ENCODE data around the gene KLRF2. TPM values are rescaled to one million over a fixed set of nuclear protein-coding genes. Genes with fewer than 3 reads are reported as not detected.

The KLRF2 gene
- total RNA-seq, 4 donors from 2014 or later, result not detected

- no peak for TF ChIP-seq CTCF (IDR thresholded peaks at IDR 0.05)
- ATAC-seq (ENCODE audit: low FRiP score) (no peak), DNase-seq (ENCODE audit: low spot score) (no peak)
Measured at GRCh38 chr12:9856894-9857293, 24.4 kb upstream of the KLRF2 start.

GRCh38 chr12:9858135-9858534, 23.2 kb upstream of the KLRF2 start:
- ATAC-seq (ENCODE audit: low FRiP score) (no peak), DNase-seq (ENCODE audit: low spot score) (no peak)
- TF ChIP-seq CTCF (IDR thresholded peaks at IDR 0.05), result no peak

GRCh38 chr12:9864913-9865675, 16.2 kb upstream of the KLRF2 start:
- no peak for TF ChIP-seq CTCF (IDR thresholded peaks at IDR 0.05)
- DNase-seq (ENCODE audit: low spot score) (no peak), ATAC-seq (ENCODE audit: low FRiP score) (no peak)

GRCh38 chr12:9866860-9867269, 14.4 kb upstream of the KLRF2 start:
- ATAC-seq (ENCODE audit: low FRiP score), result no peak
- DNase-seq (ENCODE audit: low spot score), result no peak
- TF ChIP-seq CTCF (IDR thresholded peaks at IDR 0.05), result no peak

- DNase-seq (ENCODE audit: low spot score) (no peak), ATAC-seq (ENCODE audit: low FRiP score) (no peak)
Measured at GRCh38 chr12:9867531-9867930, 13.8 kb upstream of the KLRF2 start.

GRCh38 chr12:9868311-9868801, 12.9 kb upstream of the KLRF2 start:
- DNase-seq (ENCODE audit: low spot score) (no peak), ATAC-seq (ENCODE audit: low FRiP score) (no peak)
- TF ChIP-seq CTCF (IDR thresholded peaks at IDR 0.05), result no peak

More at GRCh38 chr12:9867531-9867930, 13.8 kb upstream of the KLRF2 start:
- TF ChIP-seq CTCF (IDR thresholded peaks at IDR 0.05), result no peak

GRCh38 chr12:9868951-9869306, 12.4 kb upstream of the KLRF2 start:
- ATAC-seq (ENCODE audit: low FRiP score), result no peak
- no peak for TF ChIP-seq CTCF (IDR thresholded peaks at IDR 0.05)
- no peak for DNase-seq (ENCODE audit: low spot score)

All from omental fat pad (tissue), 4 donors.